K562 (cell line): Measurements from ENCODE around the gene OPHN1. TPM values are rescaled to one million over a fixed set of nuclear protein-coding genes. Genes with fewer than 3 reads are reported as not detected.

ENCODE experiments used
- CBX8 ChIP-seq: fragments of 200-600 bp; sonication (generic); IDR thresholded peaks from 2 replicates; pipeline ENCODE4 v1.6.1; 2012; ENCODE audit warnings: borderline replicate concordance, mixed run types, low read depth, mild to moderate bottlenecking, moderate library complexity, mixed read lengths, low read length, control low read depth, inconsistent platforms; ENCODE audit not compliant: poor library complexity, severe bottlenecking; ENCODE audit errors: extremely low read depth
- CREB3 ChIP-seq: fragments of 450-650 bp; conservative IDR thresholded peaks from 2 replicates; pipeline ENCODE4 v1.6.1; 2016; ENCODE audit warnings: missing genetic modification characterization, low read depth, mild to moderate bottlenecking, missing compliant biosample characterization, moderate library complexity
- CUX1 ChIP-seq: fragments of 200-800 bp; sonication (Bioruptor generic); IDR thresholded peaks from 2 replicates; pipeline ENCODE4 v1.6.1; 2016; ENCODE audit warnings: missing genetic modification characterization, missing compliant biosample characterization
- DDX20 ChIP-seq: fragments of 450-650 bp; IDR thresholded peaks from 2 replicates; pipeline ENCODE4 v1.6.1; 2016; ENCODE audit warnings: missing genetic modification characterization, low read depth, mild to moderate bottlenecking, missing compliant biosample characterization, moderate library complexity
- E2F6 ChIP-seq, 2 experiments: IDR thresholded peaks; 2 replicates each; pipeline ENCODE4 v1.6.1; 2011; ENCODE audit warnings: borderline replicate concordance in 1 of 2, control low read depth in 1 of 2, low read depth in 1 of 2, low read length in 1 of 2, mild to moderate bottlenecking in 1 of 2, mixed read lengths in 1 of 2, moderate library complexity in 1 of 2; ENCODE audit not compliant: insufficient read depth in 1 of 2, insufficient read length in 1 of 2, poor library complexity in 1 of 2, severe bottlenecking in 1 of 2; ENCODE audit errors: extremely low read depth in 1 of 2
- MECOM ChIP-seq: fragments of 250-450 bp; sonication (Bioruptor Pico); IDR thresholded peaks from 2 replicates; pipeline ENCODE4 v1.8.0; 2022; ENCODE audit warnings: inconsistent platforms
- THAP7 ChIP-seq: fragments of 250-450 bp; sonication (Bioruptor Pico); IDR thresholded peaks from 2 replicates; pipeline ENCODE4 v1.5.0; 2021
- ZNF175 ChIP-seq: fragments of 200-800 bp; sonication (Bioruptor generic); IDR thresholded peaks from 2 replicates; pipeline ENCODE4 v1.6.1; 2016; ENCODE audit warnings: low read depth, mild to moderate bottlenecking, missing genetic modification characterization, missing compliant biosample characterization
- ZNF197 ChIP-seq: fragments of 200-800 bp; sonication (Bioruptor generic); IDR thresholded peaks from 2 replicates; pipeline ENCODE4 v1.6.1; 2016; ENCODE audit warnings: low read depth, missing genetic modification characterization, missing compliant biosample characterization
- polyA plus RNA-seq, 8 experiments: library from polyadenylated mRNA; depleted of rRNA in 4 of 8; stranded (reverse) in 5 of 8; unstranded in 3 of 8; fragments of >200 nt; fragmentation: Nextera tagmentation in 2 of 8; fragmentation: Illumina TruSeq in 1 of 8; extraction: Ambion mirVana in 2 of 8; extraction: Trizol in 1 of 8; gene quantifications; 2 replicates each; pipeline versions ENCODE4 v1.2.1 to v1.2.3, GENCODE V29; 2011 to 2014; ENCODE audit warnings: inconsistent platforms in 1 of 8, missing spikeins in 1 of 8
- total RNA-seq, 7 experiments: library from RNA; depleted of rRNA in 6 of 7; stranded (reverse); fragments of >200 nt in 6 of 7; fragmentation: Illumina TruSeq in 2 of 7; extraction: Trizol in 2 of 7; gene quantifications; 2 replicates each; pipeline versions ENCODE4 v1.2.1 to v1.2.3, GENCODE V29; 2011 to 2021; ENCODE audit warnings: low replicate concordance in 1 of 7

The OPHN1 gene
- total and polyA plus RNA-seq, 9 of the 15 experiments (the other 6 are each of a cell fraction or from before 2014, with no cell fraction given): 0.28 to 1.8 (median 1.0) TPM

GRCh38 chrX:68462197-68462596 is 28.9 kb upstream of the OPHN1 start (continued):
- TF ChIP-seq CBX8 (no peak), DDX20 (peak; percentile 83), THAP7 (CRISPR knock-in tag) (no peak), ZNF197 (CRISPR knock-in tag) (no peak), ZNF175 (peak; percentile 98), CREB3 (tag) (peak; percentile 88), E2F6 (IDR thresholded peaks at IDR 0.05; ENCODE audit: borderline replicate concordance in 1 of 2, extremely low read depth in 1 of 2, insufficient read depth in 1 of 2, insufficient read length in 1 of 2, low read depth in 1 of 2, low read length in 1 of 2, poor library complexity in 1 of 2, severe bottlenecking in 1 of 2) (no peak), MECOM (CRISPR knock-in tag) (peak; percentile 90), CUX1 (0 out of 2 replicates have a peak, but pooled peaks have one; percentile 44)
